HG03135 (cell line): Measurements from ENCODE around the gene TLE3.
"Not testable (repeated sequence)": the region's sequence is repeated elsewhere in the genome, so short reads cannot be mapped to it uniquely, and the experiment has no call there.

Source experiments
- ATAC-seq: cut with Tn5 transposase; IDR thresholded peaks from one replicate; pipeline ENCODE4 v1.9.1; 2021; ENCODE audit warnings: mild to moderate bottlenecking, moderate library complexity; ENCODE audit not compliant: unreplicated experiment

The TLE3 gene

DNA sequence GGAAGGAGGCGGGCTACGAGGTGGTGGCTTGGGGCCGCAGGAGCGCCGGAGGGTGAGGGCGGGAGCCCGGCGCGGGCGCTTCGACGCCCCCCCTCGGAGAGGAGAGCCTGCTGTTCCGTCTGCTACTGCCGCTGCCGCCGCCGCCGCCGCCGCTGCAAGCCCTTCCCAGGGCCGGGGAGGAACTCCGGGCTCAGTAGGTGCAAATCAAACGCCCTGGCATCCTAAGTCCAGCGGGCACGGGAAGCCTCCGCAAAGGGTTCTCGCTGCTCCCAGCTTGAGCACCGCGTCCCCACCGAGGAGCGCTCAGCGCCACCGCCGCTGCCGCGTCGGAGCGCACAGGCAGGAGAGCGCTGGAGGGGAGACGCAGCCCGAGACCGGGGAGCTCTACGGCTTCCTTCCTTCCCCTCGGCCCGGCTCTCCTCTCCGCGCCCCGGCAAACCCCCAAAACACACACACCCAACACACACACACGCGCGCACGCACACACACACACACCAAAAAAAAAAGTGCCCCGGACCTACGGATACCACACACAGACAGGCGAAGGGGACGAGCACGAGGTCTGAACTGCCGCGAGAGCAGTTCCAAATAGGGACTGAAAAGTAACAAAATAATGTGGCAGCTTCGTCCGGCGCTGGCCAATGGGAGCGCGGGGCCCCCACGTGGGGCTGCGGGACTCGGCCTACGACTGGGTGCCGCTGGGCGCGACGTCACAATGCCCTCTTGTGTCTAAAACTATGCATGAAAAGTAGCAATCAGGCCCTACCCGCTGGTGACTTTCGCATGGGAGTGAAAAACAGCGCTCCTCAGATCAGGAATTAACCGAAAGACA, at the start of gene TLE3:
TSS of gene TLE3 (minus strand) at position 597 of the 832 bp plus-strand sequence. CDS start 1,119 bp downstream, outside the sequence.
- peak; percentile 58 for ATAC-seq

DNA sequence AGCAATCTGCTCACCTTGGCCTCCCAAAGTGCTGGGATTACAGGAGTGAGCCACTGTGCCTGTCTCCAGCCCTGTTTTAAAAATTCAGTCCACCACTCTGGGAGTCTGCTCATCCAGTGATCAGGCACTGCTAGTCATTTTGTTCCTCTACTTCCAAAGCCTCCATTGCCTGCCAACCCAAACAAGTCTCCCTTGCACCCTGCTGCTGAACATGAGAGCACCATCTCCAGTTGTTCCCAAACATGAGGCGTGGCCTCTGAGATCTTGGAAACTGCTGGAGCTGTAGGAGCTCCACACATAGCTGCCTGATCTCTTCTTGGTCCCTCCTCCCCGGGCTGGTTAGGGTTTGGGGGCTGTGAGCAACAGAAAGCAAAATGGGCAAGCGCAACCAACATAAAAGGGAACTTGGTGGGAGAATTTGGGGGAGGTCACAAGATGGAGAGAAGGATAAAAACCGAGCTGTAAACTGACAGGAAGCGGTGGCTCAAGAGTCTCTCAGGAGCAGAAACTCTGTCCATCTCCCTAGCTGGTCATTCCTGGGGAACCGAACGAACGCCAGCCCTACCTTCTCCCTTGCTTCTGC, 49.6 kb upstream of the TLE3 start:
- no peak for ATAC-seq

DNA sequence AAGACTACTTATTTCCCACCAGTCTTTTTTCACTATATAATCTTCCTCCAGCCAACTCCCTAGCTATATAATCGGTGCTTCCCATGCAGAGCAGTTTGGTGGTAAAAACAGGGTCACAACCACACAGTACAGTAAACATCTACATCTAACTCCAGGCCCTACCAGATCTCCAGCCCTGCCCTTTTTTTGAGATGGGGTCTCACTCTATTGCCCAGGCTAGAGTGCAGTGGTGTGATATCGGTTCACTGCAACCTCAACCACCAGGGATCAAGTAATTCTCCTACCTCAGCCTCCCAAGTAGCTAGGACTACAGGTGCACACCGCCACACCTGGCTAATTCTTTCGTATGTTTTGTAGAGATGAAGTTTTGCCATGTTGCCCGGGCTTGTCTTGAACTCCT, 49.1 kb upstream of the TLE3 start:
- ATAC-seq = no peak

DNA sequence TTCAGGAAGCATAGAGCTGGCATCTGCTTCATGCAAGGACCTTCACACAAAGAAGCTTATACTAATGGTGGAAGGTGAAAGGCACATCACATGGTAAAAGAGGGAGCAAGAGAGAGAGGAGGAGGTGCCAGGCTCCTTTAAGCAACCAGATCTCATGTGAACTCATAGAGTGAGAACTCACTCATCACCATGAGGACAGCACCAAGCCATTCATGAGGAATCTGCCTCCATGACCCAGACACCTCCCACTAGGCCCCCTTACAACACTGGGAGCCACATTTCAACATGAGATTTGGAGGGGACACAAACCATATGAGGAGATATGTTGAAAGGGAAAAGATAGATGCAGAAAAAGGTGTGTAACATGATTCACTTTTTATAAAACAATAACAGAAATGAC, 48.4 kb upstream of the TLE3 start:
- ATAC-seq = no peak

DNA sequence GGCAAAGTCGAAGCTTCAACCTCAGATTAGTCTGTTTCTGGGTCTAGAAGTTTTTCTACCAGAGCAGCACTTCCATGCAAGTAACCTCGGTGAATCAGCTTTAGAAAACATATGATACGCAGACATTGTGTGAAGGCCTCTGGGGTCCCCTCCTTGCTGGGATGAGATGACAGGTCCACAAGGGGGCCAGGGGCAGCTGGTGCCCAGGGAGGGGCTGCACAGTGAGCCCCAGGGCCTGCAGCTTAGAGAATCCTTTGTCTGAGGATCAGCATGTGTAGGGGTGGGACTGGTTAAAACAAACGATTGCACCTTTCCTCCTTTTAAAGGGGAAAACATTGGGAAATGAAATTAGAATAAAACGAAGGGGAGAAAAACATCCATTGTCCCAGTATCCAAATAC, 47.5 kb upstream of the TLE3 start:
- ATAC-seq = no peak

DNA sequence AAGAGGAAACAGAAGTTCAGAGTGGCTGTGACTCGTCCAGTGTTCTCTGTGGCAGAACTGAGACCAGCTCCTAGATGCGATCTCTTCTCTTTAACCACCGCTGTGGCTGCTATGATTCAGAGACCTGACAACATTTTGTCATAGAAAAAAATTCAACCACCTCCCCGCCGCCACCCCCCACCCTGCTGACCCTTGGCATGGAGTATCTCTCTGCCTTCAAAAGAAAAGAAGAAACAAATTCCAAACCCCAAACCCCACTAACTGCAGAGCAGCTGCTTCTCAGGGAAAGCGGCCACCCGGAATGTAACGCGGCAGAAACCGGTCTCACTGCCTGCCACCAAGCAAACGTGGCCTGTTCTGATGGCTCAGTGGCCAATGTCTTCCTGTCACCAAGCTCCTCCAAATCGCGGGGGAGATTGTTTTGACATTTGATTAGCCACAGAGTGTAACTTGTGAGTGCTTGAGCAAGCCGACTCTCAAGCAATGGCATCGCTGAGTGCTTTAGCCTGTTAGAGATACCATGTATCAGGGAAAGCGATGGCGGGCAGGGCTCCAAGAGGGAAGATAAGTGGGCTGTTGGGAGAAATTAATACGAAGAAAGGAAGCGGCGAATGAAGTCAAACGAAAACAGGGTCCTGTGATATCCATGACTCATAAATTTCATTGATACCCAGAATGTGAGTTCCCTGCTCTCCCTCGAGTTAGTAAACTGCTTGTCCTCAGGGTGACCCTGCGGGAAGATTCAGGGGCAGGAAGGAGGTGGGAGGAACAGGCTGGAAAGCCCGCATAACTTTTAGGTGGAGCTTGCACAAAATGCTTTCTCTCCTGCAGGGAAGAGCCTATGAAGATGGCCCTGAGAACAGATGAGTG, 44.8 kb upstream of the TLE3 start:
- no peak for ATAC-seq

DNA sequence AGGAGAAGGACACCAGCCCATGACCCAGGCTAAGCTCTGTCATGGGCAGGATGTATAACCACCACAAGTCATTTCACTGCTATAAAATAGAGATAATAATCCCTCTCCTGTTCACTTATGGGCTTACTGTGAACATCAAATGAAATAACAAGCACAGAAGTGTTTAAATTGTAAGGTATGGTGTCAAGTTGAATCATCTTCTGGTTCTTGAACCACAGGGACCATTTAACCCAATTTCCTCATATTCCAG, 44.3 kb upstream of the TLE3 start:
- ATAC-seq = no peak

DNA sequence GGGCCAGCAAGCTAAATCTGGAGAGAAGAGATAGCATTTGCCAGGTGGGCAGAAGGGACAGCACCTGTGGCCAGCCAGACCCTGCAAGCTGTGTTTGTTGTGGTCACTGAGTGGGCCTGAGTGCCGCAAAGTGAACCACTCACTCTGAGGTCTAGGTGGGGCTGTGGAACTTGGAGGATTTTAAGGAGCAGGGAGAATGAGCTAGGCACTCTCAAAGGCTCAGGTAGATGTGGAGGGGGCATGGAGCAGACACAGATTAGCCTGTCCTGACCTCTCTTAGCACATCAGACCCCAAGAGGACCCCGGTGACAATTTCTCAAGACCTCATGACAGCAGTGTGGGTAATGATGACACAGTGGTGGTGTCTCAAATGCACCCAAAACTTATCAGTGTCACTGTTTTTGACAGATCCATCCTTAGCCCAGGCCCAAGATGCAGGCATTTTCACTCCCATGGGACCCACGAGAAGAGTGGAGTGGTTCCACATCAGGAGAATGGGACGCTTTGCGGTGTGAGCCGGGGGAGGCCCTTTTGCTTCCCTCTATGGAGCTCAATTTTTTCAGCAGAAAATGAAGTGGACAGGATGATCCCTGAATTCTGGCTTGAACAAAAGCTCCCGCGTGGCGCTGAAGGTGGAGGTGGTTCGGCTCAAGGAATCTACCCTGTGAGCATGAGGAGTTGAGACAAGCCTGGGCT, 43.8 kb upstream of the TLE3 start:
- ATAC-seq = no peak

DNA sequence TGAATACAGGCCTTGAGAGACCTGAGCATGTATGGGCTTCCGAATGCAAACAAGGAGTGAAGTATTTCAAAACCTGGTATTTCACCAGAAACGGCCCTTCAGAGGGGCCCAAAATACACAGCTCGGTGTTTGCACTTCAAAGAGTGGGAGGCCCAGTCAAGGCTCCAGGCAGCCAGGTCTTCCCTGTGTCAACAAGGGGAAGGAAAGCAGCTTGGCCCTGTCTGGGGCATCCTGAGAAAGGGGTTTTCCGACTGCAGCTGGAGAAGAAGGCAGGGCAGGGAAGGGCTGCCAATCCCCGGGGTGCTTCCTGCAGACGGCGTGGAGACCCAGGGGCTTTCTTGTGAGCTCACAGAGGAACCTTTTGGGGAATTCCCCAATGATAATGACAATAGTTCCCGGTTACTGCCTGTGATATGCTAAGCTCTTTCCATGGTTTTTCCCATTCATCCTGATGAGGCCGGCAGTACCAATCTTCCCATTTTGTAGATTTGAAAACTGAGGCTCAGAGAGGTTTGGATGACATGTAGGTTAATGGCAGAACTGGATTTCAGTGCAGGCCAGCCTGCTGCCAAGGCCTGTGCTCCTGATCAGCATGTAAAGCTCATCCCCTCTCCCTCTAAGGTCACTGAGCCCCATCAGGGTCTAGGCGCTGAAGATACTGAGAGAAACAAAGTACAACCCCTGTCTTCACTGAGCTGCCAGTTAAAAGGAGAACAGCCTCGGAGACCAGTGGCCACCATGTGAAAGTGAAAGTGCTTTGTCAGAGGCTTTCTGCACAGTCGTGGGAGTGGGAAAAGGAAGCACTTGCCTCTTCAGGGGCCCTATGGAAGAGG, 43.0 kb upstream of the TLE3 start:
- ATAC-seq = no peak

DNA sequence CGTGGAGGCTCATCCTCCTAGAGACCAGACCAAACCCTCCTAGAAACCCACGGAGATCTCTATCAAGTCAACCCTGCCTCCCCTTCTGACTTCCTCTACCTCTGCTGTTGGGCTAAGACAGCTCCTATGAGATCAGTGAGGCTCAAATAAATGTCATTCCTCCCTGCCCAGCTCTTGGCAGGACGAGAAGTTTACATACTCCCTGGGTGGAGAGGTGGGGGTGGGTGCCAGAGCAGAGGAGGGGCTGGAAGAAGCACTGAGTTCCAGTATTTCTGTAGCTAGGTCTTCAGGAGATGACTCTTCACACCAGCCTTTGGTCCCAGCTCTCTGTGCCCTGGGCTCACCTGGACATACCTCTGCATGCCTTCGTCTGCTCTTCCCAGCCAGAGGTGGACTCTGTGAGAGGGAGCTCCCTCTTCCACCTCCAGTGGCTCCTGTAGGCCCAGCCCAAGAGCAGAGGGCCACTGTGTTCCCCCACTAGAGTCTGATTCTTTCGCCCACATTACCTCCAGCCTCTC, 42.4 kb upstream of the TLE3 start:
- no peak for ATAC-seq

DNA sequence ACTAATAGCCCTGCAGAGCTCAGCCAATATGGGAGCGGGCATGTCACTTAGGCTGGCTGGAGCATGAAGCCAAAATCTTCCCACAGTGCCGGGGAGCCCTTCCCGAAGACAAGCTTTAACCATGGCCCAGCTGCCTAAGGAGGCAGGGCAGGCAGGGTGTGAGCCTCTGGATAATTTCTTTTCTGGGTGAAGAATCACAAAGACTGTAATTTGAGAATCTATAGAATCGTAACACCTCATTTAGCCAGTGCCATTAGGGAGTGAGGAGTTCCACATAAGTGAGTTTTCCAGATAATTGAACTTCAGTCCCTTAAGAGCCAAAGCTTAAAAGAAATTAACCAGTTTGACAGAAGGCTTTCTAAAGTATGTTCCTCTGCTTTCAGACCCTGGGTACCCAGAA, 40.2 kb upstream of the TLE3 start:
- no peak for ATAC-seq

DNA sequence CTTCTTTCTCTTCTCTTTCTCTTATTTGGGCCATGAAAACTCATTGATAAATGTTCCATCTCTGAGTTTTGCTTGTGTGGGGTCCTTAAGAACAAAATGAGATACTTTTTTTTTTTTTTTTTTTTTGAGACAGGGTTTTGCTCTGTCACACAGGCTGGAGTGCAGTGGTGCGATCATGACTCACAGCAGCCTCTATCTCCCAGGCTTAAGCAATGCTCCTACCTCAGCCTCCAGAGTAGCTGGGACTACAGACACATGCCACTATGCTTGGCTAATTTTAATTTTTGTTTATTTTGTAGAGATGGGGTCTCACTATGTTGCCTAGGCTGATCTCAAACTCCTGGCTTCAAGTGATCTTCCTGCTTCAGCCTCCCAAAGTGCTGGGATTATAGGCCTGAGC, 39.3 kb upstream of the TLE3 start:
- ATAC-seq = not testable (repeated sequence)

DNA sequence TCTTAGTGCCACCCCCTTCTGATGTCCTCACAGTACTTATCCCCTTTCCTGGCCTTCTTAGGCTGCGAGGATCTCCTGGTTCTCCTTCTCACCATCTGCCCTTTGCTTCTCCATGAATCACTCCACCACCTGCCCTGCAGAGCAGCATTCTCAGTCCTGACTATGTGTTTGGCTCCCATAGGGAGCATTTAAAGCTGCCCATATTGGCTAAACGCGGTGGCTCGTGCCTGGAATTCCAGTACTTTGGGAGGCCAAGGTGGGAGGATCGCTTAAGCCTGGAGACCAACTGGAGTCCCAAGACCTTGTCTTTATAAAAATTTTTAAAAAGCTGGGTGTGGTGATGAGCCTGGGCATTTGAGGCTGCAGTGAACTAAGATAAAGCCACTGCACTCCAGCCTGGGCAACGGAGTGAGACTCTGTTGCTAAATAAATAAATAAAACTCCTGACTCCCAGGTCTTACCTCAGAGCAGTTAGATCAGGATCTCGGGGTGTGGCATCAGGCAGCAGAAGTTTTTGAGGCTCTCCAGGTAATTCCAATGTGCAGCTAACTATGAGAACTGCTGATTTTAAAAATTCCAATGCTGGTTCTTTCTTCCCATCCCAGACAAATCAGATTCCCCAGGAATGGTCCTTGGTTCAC, 36.2 kb upstream of the TLE3 start:
- ATAC-seq = no peak

DNA sequence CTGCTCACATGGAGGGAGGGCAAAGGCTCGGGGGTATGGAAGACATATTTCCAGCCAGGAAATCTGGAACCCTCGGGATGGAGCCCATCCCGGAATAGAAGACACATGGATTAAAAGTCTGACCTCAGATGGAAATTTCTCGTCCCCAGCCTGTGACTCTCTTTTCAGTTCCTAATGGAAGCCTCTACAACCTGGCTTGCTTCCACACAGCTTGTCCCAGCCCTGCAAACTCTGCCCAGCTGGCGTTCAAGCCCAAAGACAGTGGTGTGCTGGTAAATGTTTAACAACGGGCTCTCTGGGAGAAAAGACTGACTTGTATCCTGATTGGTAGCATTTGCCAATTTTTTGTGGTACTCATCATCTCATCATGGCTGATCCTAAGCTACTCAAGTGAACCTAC, 35.6 kb upstream of the TLE3 start:
- no peak for ATAC-seq

DNA sequence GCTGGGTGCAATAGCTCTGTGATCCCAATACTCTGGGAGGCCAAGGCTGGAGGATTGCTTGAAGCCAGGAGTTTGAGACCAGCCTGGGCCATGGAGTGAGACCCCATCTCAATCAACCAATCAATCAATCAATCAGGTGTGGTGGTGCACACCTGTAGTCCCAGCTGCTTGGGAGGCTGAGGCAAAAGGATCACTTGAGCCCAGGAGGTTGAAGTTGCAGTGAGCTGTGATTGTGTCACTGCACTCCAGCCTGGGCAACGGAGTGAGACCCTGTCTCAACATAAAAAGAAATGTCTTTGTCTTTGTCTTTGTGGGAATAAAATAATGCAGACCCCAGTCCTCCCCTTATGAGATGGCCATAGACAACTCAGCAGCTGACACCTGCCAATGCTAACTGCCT, 34.9 kb upstream of the TLE3 start:
- no peak for ATAC-seq

DNA sequence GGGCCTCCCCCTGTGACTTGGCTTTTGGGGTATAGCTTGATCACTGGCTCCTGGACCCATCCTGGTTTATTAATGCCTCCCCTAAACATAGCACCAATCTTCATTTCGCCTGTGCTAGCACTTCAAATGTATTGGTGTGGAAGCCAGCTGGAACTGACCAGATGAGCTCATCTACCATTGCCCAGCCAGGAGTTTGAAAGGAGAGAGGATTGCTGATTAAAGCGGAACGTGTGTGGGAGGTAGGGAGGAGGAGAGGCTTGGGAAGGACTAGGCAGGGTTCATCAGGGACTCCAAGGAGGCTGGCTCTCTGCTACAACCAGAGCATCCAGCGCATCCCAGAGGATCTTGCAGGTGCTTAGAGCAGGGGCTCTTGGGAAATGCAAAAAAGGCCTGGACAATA, 34.4 kb upstream of the TLE3 start:
- ATAC-seq = no peak

DNA sequence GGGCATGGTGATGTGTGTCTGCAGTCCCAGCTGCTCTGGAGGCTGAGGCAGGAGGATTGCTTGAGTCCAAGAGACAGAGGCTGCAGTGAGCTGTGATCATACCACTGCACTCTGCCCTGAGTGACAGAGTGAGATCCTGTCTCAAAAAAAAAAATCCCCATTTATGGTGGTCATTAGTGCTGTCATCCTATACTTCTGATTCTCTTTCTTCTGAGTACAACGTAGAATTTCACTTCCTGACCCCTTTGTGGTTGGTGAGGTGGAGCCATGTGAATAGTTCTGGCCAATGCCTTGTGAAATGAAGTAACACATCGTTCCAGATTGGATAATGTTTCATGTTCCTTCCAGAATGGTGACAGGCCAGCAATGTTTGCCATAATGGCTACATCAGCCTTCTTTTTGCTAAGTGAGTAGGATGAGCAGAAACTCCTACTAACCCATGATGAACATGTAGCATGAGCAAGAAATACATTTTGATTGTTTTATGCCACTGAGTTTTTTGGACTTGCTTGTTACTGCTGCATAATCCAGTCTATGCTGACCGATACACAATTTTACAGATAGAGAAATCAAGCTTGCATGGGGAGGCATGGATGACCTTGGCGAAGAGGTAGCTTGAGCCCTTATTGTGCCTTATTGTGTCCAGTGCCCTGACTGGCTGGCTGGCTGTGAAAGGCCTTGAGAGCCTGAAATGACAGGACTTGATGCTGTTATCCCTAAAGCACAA, 30.9 kb upstream of the TLE3 start:
- ATAC-seq = no peak

DNA sequence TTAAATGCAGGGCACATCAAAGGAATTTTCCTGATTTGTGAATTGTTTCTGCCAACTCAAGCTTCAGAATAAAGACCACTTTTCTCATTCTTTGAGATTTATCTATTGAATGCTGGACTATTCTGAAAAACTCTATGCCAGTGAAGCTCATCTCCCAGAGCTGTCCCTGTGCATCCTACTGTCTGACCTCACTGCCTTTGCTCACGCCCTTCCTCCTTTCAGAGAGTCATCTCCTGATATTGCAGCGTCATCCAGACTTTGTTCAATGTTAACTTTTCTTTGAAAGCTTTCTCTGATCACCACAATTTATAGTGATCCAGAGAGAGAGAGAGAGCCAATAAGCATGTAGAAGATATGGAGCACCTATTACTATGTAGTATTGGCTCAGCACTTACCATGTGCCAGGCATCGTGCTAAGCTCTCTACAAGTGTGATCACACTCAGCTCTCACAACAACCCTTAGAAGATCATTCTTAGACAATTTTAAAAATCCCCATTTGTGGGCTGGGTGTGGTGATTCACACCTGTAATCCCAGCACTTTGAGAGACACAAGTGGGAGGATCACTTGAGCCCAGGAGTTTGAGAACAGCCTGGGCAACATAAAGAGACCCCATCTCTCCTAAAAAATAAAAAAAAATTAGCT, 30.2 kb upstream of the TLE3 start:
- ATAC-seq = no peak

DNA sequence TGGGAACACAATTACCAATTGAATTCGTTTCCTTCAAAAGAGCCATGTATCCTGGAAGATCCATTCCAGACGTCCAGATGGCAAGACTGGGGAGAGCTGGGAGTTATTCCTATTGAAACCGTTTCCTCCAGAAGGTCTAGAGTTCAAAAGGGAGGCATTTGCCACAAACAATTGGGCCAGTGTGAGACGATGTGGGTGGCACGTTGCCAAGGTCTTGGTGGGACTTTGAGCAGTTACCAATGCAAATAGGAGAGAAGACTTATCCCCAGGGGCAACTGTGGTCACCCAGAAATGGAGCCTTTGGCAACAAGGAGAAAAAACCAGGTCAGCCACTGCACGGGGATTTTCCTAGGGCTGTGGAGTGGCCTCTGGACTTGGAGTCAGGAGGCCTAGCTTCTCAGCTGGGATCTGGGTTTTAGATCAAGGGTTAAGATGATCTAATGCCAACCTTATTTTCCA, 29.6 kb upstream of the TLE3 start:
- ATAC-seq = no peak
